GM21360 (cell line): Measurements from ENCODE around the gene SEPTIN1.

Experiments used
- ATAC-seq: cut with Tn5 transposase; IDR thresholded peaks from one replicate; pipeline ENCODE4 v1.9.1; 2021; ENCODE audit warnings: mild to moderate bottlenecking, moderate library complexity; ENCODE audit not compliant: unreplicated experiment

Gene SEPTIN1

GRCh38 chr16:30377812-30378235 is 4.5 kb downstream of the SEPTIN1 start:
- ATAC-seq: peak; percentile 24

- no peak for ATAC-seq
Observed at GRCh38 chr16:30377050-30377811, 5.1 kb downstream of the SEPTIN1 start.

- no peak for ATAC-seq
Observed at GRCh38 chr16:30376461-30376902, 5.9 kb downstream of the SEPTIN1 start.

- no peak for ATAC-seq
Observed at GRCh38 chr16:30375864-30376263, 6.5 kb downstream of the SEPTIN1 start.

- ATAC-seq: no peak
Observed at GRCh38 chr16:30374538-30374937, 7.8 kb downstream of the SEPTIN1 start, which contains the start of gene MYL11. TSS of gene MYL11 (plus strand) at chr16:30374802. CDS start at chr16:30374858, 56 bp downstream.

GRCh38 chr16:30372725-30373124 is 9.6 kb downstream of the SEPTIN1 start:
- ATAC-seq: no peak

- ATAC-seq: no peak
Observed at GRCh38 chr16:30372038-30372712, 10.2 kb downstream of the SEPTIN1 start.

- ATAC-seq: no peak
Observed at GRCh38 chr16:30371248-30371816, 11.0 kb downstream of the SEPTIN1 start.

GRCh38 chr16:30370456-30371247 is 11.7 kb downstream of the SEPTIN1 start, which contains the start of gene TBC1D10B:
TSS of gene TBC1D10B (minus strand) at chr16:30370494. CDS start at chr16:30370183, 311 bp downstream.
- ATAC-seq: peak; percentile 68

GRCh38 chr16:30369938-30370455 is 12.4 kb downstream of the SEPTIN1 start:
- peak; percentile 9 for ATAC-seq

GRCh38 chr16:30369091-30369937 is 13.0 kb downstream of the SEPTIN1 start:
- ATAC-seq: no peak

GRCh38 chr16:30368792-30369090 is 13.6 kb downstream of the SEPTIN1 start:
- no peak for ATAC-seq

- no peak for ATAC-seq
Observed at GRCh38 chr16:30368122-30368791, 14.1 kb downstream of the SEPTIN1 start.

- ATAC-seq: no peak
Observed at GRCh38 chr16:30367349-30368009, 14.9 kb downstream of the SEPTIN1 start.

- ATAC-seq: no peak
Observed at GRCh38 chr16:30366511-30366910, 15.8 kb downstream of the SEPTIN1 start.

- no peak for ATAC-seq
Observed at GRCh38 chr16:30365200-30365599, 17.2 kb downstream of the SEPTIN1 start.

GRCh38 chr16:30361180-30361579 is 21.2 kb downstream of the SEPTIN1 start:
- ATAC-seq: no peak

GRCh38 chr16:30359871-30360170 is 22.5 kb downstream of the SEPTIN1 start:
- ATAC-seq: no peak
